ENCODE data around the gene S100Z.
A peak's percentile ranks its signal among the peaks of the same experiment; 100 is the strongest.

S100Z gene

DNA sequence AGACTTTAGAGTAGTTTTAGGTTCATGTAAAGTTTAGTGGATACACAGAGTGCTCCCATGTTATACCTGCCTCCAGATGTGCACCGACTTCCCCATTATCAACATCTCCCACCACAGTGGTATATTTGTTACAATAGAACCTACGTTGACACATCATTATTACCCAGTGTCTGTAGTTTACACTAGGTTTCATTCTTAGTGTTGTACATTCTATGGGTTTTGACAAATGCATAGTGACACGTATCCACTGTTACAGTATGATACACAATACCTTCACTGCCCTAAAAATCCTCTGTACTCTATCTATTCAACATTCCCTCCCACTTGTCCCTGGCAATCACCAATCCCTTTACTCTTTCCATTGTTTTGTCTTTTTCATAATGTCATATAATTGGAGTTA, 68.7 kb downstream of the S100Z start:
- TF ChIP-seq, protein P1, sequence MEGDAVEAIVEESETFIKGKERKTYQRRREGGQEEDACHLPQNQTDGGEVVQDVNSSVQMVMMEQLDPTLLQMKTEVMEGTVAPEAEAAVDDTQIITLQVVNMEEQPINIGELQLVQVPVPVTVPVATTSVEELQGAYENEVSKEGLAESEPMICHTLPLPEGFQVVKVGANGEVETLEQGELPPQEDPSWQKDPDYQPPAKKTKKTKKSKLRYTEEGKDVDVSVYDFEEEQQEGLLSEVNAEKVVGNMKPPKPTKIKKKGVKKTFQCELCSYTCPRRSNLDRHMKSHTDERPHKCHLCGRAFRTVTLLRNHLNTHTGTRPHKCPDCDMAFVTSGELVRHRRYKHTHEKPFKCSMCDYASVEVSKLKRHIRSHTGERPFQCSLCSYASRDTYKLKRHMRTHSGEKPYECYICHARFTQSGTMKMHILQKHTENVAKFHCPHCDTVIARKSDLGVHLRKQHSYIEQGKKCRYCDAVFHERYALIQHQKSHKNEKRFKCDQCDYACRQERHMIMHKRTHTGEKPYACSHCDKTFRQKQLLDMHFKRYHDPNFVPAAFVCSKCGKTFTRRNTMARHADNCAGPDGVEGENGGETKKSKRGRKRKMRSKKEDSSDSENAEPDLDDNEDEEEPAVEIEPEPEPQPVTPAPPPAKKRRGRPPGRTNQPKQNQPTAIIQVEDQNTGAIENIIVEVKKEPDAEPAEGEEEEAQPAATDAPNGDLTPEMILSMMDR (IDR thresholded peaks at IDR 0.05; ENCODE audit: low read depth, low read length): no peak
- no peak overlapping the region for H3K4me3 ChIP-seq (replicated peaks in 1 of 2; ENCODE audit: low read depth in 2 of 2, low read length in 2 of 2)
- DNase-seq (ENCODE audit: low read depth in 2 of 2): no peak

DNA sequence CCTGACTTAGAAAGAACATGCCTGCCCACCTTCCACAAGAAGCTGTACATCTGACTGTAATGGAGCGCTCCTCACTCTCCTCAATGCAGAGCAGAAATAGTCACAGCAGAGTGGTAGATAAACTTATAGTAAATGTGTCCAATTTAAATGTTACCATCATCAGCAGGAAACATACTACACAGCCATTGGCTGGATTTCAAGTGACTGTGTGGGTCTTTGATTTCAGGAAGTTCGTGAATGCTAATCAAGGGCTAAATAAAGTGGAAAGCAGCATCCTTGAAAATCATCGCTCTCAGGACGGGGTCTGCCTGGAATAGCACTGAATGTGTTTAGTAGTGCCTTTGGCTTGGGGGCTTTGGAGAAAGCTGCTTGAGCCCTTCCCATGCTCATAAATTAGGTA, 70.7 kb downstream of the S100Z start:
- TF ChIP-seq, protein P1 (IDR thresholded peaks at IDR 0.05; ENCODE audit: low read depth, low read length): no peak
- DNase-seq (ENCODE audit: low read depth in 2 of 2): no peak
- no peak overlapping the region for H3K4me3 ChIP-seq (replicated peaks in 1 of 2; ENCODE audit: low read depth in 2 of 2, low read length in 2 of 2)

DNA sequence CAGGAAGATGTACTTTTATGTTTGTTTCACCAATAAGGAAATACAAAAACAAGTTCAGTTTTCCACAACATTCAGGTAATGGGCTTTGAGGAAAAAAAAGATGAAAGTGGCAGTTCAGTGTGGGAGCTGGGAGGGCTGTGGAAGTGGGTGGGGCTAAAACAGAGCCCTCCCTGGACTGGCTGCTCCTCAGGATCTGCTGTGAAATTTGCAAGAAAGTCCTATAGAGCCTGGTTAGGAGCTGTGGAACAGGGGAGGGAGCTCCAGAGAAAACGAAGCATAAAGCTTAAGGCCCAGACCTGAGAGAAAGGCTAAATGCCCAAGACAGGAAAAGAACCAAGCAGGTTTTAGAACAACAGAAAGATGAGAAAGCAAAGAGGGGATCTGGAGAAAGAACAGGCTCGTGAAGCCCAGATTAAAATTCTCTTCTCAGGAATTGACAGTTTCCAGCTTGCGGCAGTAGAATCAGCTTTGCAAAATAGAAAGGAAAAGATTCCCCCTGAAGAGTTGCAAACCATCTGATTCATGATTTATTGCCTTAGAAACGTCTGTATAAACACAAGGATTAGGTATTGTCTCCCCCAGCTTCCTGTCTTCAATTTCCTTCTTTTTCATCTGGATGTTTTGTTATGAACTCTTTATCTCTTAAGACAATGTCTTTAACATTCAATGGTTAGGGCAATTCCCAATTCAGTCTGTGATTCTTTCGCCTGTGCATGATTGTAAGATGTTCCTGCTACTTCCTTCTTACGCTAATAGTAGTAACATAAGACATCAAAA, 76.7 kb downstream of the S100Z start:
- DNase-seq (ENCODE audit: low read depth in 2 of 2): peak; percentile 6 to 62
- no peak overlapping the region for H3K4me3 ChIP-seq (replicated peaks in 1 of 2; ENCODE audit: low read depth in 2 of 2, low read length in 2 of 2)
- TF ChIP-seq, protein P1 (IDR thresholded peaks at IDR 0.05; ENCODE audit: low read depth, low read length): no peak

DNA sequence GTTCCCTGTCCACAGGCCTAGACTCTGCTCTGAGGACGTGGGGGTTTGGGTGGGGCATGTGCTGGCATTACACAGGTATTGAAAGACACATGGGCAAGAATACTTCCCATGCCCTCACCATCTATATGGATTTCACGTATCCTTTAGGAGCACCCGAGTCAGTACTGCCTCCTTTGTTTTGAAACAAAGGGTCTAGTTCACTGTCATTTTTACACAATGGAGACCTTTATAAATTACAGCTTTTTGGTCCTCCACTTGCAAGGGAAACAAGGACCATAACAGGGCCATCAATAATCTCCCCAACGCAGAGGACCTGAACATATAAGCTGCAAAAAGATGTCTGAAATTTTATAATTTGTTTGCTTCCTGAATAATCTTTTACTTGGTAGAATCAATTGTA, 78.1 kb downstream of the S100Z start:
- DNase-seq (ENCODE audit: low read depth in 2 of 2): no peak
- TF ChIP-seq, protein P1 (IDR thresholded peaks at IDR 0.05; ENCODE audit: low read depth, low read length): no peak

DNA sequence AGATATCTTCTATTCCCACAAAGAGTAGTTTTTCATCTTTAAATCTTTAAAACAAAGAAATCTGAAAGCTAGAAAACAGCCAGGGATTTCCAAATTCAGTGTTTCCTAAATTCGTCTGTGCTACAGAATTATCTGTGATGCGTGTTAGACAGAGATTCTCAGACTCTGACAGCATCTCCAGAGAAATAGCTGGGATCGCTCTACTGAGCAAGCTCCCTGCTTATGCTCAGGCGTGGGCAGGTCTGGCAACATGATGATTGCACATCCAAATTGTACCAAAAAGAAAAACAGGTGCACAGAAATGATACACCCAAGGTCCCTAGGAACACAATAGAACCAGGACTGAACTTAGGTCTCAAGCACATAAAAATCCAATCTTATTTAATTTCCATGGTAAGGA, 80.3 kb downstream of the S100Z start:
- DNase-seq (ENCODE audit: low read depth in 2 of 2): no peak
- TF ChIP-seq, protein P1 (IDR thresholded peaks at IDR 0.05; ENCODE audit: low read depth, low read length): no peak
- no peak overlapping the region for H3K4me3 ChIP-seq (replicated peaks in 1 of 2; ENCODE audit: low read depth in 2 of 2, low read length in 2 of 2)

More for the DNA sequence above, 78.1 kb downstream of the S100Z start:
- no peak overlapping the region for H3K4me3 ChIP-seq (replicated peaks in 1 of 2; ENCODE audit: low read depth in 2 of 2, low read length in 2 of 2)

DNA sequence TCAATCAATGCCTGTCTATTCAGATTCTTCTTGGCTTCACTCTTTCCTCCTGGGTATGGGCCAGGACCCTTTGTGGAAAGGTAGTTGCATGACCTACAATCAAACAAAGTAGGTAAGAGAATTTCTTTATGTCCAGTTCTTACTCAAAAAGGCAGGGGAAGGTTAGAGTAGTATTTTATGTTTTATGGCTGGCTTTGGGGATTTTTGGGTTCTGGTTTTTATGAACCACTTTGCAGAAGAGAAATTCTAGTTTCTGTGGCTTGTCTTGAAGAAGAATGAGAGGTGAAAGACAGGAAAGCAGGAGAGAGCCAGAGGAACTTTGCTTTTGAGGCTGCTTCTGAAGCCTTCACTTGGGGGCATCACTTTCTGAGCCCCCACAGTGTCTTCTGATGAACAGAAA, 88.4 kb downstream of the S100Z start:
- DNase-seq (ENCODE audit: low read depth in 2 of 2): no peak
- TF ChIP-seq, protein P1 (IDR thresholded peaks at IDR 0.05; ENCODE audit: low read depth, low read length): no peak
- H3K4me3 ChIP-seq (replicated peaks in 1 of 2; ENCODE audit: low read depth in 2 of 2, low read length in 2 of 2): no peak overlapping the region

DNA sequence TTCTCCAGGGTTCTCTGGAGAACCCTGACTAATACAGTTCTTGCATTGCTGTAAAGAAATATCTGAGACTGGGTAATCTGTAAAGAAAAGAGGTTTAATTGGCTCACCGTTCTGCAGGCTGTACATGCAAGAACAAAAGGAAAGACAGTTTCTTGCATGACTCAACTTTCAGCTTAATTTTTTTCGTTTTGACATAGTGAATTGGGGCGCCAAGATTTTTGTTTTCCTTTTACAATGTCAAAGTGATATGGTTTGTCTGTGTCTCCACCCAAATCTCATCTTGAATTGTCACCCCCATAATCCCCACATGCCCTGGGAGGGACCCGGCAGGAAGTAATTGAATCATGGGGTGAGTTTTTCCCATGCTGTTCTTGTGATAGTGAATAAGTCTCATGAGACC, 91.2 kb downstream of the S100Z start:
- DNase-seq (ENCODE audit: low read depth in 2 of 2): peak; percentile 11 to 83
- TF ChIP-seq, protein P1 (IDR thresholded peaks at IDR 0.05; ENCODE audit: low read depth, low read length): no peak
- no peak overlapping the region for H3K4me3 ChIP-seq (replicated peaks in 1 of 2; ENCODE audit: low read depth in 2 of 2, low read length in 2 of 2)

All from cardiac fibroblast (primary cell).